OCI-LY3 (cell line): ENCODE data around the gene RFX7.

Experiments
- H2AFZ ChIP-seq: fragments of 200-600, 300-600 bp; shearing (Covaris generic); 2 replicates; pipeline ENCODE4 v1.6.0; 2014; ENCODE audit warnings: antibody characterized with exemption, low read depth, low read length
- H3K27ac ChIP-seq: fragments of 200-600, 300-600 bp; sonication (generic); 2 replicates; pipeline ENCODE4 v1.5.1; 2014; ENCODE audit warnings: mild to moderate bottlenecking, low read length, moderate library complexity, mixed read lengths
- H3K27me3 ChIP-seq: fragments of 200-600, 300-600 bp; sonication (generic); 2 replicates; pipeline ENCODE4 v1.6.1; 2014; ENCODE audit warnings: low read depth, low read length, mixed read lengths
- H3K36me3 ChIP-seq: fragments of 200-600, 300-600 bp; sonication (generic); replicated peaks from 2 replicates; pipeline ENCODE3; 2014; ENCODE audit warnings: low read depth, low read length, mixed read lengths
- H3K4me1 ChIP-seq: fragments of 300-600, 200-600 bp; sonication (generic); 2 replicates; pipeline ENCODE4 v1.6.1; 2014; ENCODE audit warnings: low read length, mixed read lengths
- H3K4me2 ChIP-seq: fragments of 200-600, 300-600 bp; sonication (generic); 2 replicates; pipeline ENCODE4 v1.6.1; 2014; ENCODE audit warnings: low read length, mixed read lengths
- H3K4me3 ChIP-seq: fragments of 300-600, 200-600 bp; sonication (generic); 2 replicates; pipeline ENCODE4 v1.5.1; 2014; ENCODE audit warnings: antibody characterized with exemption, mild to moderate bottlenecking, low read length, moderate library complexity
- H3K79me2 ChIP-seq: fragments of 300-600, 200-600 bp; shearing (Covaris generic); 2 replicates; pipeline ENCODE4 v1.6.1; 2014; ENCODE audit warnings: mild to moderate bottlenecking, low read length, mixed read lengths
- H3K9ac ChIP-seq: fragments of 300-600, 200-600 bp; shearing (Covaris generic); 2 replicates; pipeline ENCODE4 v1.6.0; 2014; ENCODE audit warnings: mild to moderate bottlenecking, low read length, moderate library complexity
- H3K9me3 ChIP-seq: fragments of 200-600, 300-600 bp; shearing (Covaris generic); 2 replicates; pipeline ENCODE4 v1.6.1; 2014; ENCODE audit warnings: low read length, mixed read lengths; ENCODE audit not compliant: insufficient read depth
- H4K20me1 ChIP-seq: fragments of 200-600, 300-600 bp; sonication (generic); 2 replicates; pipeline ENCODE4 v1.6.1; 2016; ENCODE audit warnings: low read length, mixed read lengths; ENCODE audit not compliant: insufficient read depth
- CTCF ChIP-seq: fragments of 200-600, 300-600 bp; sonication (generic); IDR thresholded peaks from 2 replicates; pipeline ENCODE4 v1.5.1; 2014; ENCODE audit warnings: antibody characterized with exemption, low read length, low read depth
- EZH2phosphoT487 ChIP-seq: fragments of 200-600 bp; shearing (Covaris generic); IDR thresholded peaks from 2 replicates; pipeline ENCODE4 v1.6.1; 2018; ENCODE audit warnings: antibody characterized with exemption, mixed run types, low read depth

The RFX7 gene

GRCh38 chr15:56082263-56082761 lies 161.4 kb downstream of the RFX7 start:
- Histone ChIP-seq H3K4me2 (no peak overlapping the region), H3K4me3 (no peak overlapping the region), H3K9ac (no peak overlapping the region), H3K79me2 (no peaks in the 10 kb centered on the region), H3K27ac (no peak overlapping the region), H3K9me3 (no peaks in the 10 kb centered on the region), H3K36me3 (no peaks in the 10 kb centered on the region), H2AFZ (no peak overlapping the region), H3K27me3 (no peaks in the 10 kb centered on the region), H4K20me1 (no peaks in the 10 kb centered on the region), H3K4me1 (no peaks in the 10 kb centered on the region)
- TF ChIP-seq CTCF (no peak), EZH2phosphoT487 (no peak)

- Histone ChIP-seq H3K27me3 (no peaks in the 10 kb centered on the region), H3K9ac (no peak overlapping the region), H3K4me2 (no peak overlapping the region), H3K4me3 (no peak overlapping the region), H3K79me2 (no peaks in the 10 kb centered on the region), H3K27ac (no peak overlapping the region), H3K9me3 (no peaks in the 10 kb centered on the region), H4K20me1 (no peaks in the 10 kb centered on the region), H2AFZ (no peak overlapping the region), H3K36me3 (no peaks in the 10 kb centered on the region), H3K4me1 (no peaks in the 10 kb centered on the region)
- no peak for TF ChIP-seq EZH2phosphoT487
- no peak for TF ChIP-seq CTCF
Observed at GRCh38 chr15:56077081-56077480, 166.6 kb downstream of the RFX7 start.

GRCh38 chr15:56076640-56077039 lies 167.0 kb downstream of the RFX7 start:
- TF ChIP-seq CTCF (no peak), EZH2phosphoT487 (no peak)
- no peak overlapping the region for H3K9ac ChIP-seq
- H3K4me3 ChIP-seq: no peak overlapping the region
- H3K27ac ChIP-seq: no peak overlapping the region
- no peak overlapping the region for H3K4me2 ChIP-seq
- no peaks in the 10 kb centered on the region for H3K79me2 ChIP-seq
- H4K20me1 ChIP-seq: no peaks in the 10 kb centered on the region
- no peaks in the 10 kb centered on the region for H3K4me1 ChIP-seq
- no peak overlapping the region for H2AFZ ChIP-seq
- H3K36me3 ChIP-seq: no peaks in the 10 kb centered on the region
- no peaks in the 10 kb centered on the region for H3K9me3 ChIP-seq
- no peaks in the 10 kb centered on the region for H3K27me3 ChIP-seq

- Histone ChIP-seq H3K79me2 (no peaks in the 10 kb centered on the region), H3K27ac (no peak overlapping the region), H3K9ac (no peak overlapping the region), H3K36me3 (no peaks in the 10 kb centered on the region), H3K27me3 (no peaks in the 10 kb centered on the region), H3K4me3 (no peak overlapping the region), H2AFZ (no peak overlapping the region), H3K4me2 (no peak overlapping the region), H3K9me3 (no peaks in the 10 kb centered on the region), H3K4me1 (no peaks in the 10 kb centered on the region), H4K20me1 (no peaks in the 10 kb centered on the region)
- TF ChIP-seq EZH2phosphoT487: no peak
- no peak for TF ChIP-seq CTCF
Observed at GRCh38 chr15:56074481-56075265, 169.0 kb downstream of the RFX7 start.
